ENCODE results near the gene ERGIC1. TPM values are rescaled to one million over a fixed set of nuclear protein-coding genes. Genes with fewer than 3 reads are reported as not detected.

ERGIC1 gene
- total and polyA plus RNA-seq, 2 of the 13 experiments (the other 11 are each of a cell fraction or from before 2014, with no cell fraction given): 78.5 to 184 TPM

DNA sequence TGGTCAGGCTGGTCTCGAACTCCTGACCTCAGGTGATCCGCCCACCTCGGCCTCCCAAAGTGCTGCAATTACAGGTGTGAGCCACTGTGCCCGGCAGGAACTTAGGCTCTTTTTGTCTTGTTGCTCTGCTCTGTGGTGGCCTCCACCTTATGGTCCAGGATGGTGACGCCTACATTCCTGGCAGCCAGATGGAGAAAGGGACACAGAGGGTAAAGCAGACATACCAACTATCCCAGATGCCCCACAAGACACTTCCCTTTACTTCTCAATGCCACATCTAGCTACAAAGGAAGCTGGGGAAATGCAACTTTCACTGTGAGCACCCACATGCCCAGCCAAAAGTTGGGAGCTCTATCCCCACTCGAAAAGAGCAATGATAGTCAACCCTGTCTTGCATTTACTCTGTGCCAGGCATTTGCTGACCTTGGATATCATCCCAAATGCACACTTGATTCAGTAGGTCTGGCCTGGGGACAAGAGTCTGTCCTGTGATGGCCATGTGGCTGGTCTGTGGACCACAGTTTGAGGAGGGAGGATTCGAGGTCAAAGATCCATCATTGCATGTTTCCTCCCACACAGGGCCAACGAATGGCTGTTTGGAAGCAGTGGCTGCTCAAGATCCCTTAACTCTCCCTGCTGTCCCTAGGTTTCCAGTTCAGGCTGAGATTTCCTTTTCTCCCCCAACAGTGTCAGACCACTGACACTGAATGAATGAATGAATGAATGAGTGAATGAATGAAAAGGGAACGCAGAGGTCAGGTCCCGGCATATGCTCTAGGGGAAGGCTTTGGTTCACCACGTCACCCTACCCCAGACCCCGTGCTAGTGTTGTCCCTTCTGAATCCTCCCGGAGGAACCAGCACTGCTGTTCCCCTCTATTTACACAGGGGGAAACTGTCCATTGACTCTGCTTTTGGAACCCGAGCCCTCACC is 1.4 kb upstream of the ERGIC1 start (continued):
- 0 out of 2 replicates have a peak, but pooled peaks have one; percentile 25 for TF ChIP-seq ZNF709 (CRISPR knock-in tag; IDR thresholded peaks at IDR 0.05)
- TF ChIP-seq, protein P1, sequence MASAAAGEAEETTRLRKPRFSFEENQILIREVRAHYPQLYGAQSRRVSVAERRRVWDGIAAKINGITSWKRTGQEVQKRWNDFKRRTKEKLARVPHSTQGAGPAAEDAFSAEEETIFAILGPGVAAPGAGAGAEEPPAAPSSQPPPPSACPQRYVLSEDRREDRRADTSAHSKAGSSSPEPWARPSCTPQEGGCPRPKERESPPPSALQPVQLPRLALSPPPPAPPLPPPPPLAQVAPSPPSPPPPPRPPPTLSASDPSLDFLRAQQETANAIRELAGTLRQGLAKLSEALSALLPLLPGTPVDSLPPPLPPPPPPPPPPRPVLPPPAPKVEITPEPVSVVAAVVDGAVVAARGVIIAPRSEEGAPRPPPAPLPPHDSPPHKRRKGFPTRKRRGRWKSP (CRISPR knock-in tag; IDR thresholded peaks at IDR 0.05): peak; percentile 37; the same call in 1 of the 2 replicates
- TF ChIP-seq KDM6A (CRISPR knock-in tag; IDR thresholded peaks at IDR 0.05; ENCODE audit: low read depth): 0 out of 2 replicates have a peak, but pooled peaks have one; percentile 19
- TF ChIP-seq, protein P2, sequence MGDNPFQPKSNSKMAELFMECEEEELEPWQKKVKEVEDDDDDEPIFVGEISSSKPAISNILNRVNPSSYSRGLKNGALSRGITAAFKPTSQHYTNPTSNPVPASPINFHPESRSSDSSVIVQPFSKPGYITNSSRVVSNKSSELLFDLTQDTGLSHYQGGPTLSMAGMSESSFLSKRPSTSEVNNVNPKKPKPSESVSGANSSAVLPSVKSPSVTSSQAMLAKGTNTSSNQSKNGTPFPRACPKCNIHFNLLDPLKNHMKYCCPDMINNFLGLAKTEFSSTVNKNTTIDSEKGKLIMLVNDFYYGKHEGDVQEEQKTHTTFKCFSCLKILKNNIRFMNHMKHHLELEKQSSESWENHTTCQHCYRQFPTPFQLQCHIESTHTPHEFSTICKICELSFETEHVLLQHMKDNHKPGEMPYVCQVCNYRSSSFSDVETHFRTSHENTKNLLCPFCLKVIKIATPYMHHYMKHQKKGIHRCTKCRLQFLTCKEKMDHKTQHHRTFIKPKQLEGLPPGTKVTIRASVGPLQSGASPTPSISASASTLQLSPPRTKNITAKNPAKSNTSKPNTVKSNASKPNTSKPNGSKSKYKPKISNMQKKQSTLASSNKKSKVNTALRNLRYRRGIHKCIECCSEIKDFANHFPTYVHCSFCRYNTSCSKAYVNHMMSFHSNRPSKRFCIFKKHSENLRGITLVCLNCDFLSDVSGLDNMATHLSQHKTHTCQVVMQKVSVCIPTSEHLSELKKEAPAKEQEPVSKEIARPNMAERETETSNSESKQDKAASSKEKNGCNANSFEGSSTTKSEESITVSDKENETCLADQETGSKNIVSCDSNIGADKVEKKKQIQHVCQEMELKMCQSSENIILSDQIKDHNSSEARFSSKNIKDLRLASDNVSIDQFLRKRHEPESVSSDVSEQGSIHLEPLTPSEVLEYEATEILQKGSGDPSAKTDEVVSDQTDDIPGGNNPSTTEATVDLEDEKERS (CRISPR knock-in tag; IDR thresholded peaks at IDR 0.05): peak; percentile 60; the same call in 1 of the 2 replicates
- no peak for TF ChIP-seq PAF1 (CRISPR knock-in tag; IDR thresholded peaks at IDR 0.05)
- 0 out of 2 replicates have a peak, but pooled peaks have one; percentile 29 for TF ChIP-seq ZNF747 (CRISPR knock-in tag; IDR thresholded peaks at IDR 0.05; ENCODE audit: borderline replicate concordance)
- peak; percentile 45; the same call in 1 of the 2 replicates for TF ChIP-seq KAT8 (CRISPR knock-in tag; IDR thresholded peaks at IDR 0.05)
- TF ChIP-seq, protein P3, sequence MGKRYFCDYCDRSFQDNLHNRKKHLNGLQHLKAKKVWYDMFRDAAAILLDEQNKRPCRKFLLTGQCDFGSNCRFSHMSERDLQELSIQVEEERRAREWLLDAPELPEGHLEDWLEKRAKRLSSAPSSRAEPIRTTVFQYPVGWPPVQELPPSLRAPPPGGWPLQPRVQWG (CRISPR knock-in tag; IDR thresholded peaks at IDR 0.05; ENCODE audit: borderline replicate concordance, low read depth): no peak
- peak; percentile 63; the same call in 1 of the 2 replicates for TF ChIP-seq ZBTB7A (CRISPR knock-in tag; IDR thresholded peaks at IDR 0.05)
- TF ChIP-seq SMAD3 (CRISPR knock-in tag; IDR thresholded peaks at IDR 0.05): 0 out of 2 replicates have a peak, but pooled peaks have one; percentile 39
- TF ChIP-seq, protein P4, sequence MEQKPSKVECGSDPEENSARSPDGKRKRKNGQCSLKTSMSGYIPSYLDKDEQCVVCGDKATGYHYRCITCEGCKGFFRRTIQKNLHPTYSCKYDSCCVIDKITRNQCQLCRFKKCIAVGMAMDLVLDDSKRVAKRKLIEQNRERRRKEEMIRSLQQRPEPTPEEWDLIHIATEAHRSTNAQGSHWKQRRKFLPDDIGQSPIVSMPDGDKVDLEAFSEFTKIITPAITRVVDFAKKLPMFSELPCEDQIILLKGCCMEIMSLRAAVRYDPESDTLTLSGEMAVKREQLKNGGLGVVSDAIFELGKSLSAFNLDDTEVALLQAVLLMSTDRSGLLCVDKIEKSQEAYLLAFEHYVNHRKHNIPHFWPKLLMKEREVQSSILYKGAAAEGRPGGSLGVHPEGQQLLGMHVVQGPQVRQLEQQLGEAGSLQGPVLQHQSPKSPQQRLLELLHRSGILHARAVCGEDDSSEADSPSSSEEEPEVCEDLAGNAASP (CRISPR knock-in tag; IDR thresholded peaks at IDR 0.05; ENCODE audit: borderline replicate concordance): peak; percentile 29; the same call in 1 of the 2 replicates
- no peak for TF ChIP-seq ZNF136 (CRISPR knock-in tag; IDR thresholded peaks at IDR 0.05; ENCODE audit: low read depth)
- peak; percentile 83 for TF ChIP-seq RXRB (CRISPR knock-in tag; IDR thresholded peaks at IDR 0.05; ENCODE audit: borderline replicate concordance)
- TF ChIP-seq, protein P5, sequence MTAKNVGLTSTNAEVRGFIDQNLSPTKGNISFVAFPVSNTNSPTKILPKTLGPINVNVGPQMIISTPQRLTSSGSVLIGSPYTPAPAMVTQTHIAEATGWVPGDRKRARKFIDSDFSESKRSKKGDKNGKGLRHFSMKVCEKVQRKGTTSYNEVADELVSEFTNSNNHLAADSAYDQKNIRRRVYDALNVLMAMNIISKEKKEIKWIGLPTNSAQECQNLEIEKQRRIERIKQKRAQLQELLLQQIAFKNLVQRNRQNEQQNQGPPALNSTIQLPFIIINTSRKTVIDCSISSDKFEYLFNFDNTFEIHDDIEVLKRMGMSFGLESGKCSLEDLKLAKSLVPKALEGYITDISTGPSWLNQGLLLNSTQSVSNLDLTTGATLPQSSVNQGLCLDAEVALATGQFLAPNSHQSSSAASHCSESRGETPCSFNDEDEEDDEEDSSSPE (CRISPR knock-in tag; IDR thresholded peaks at IDR 0.05): no peak
- TF ChIP-seq MBNL3 (CRISPR knock-in tag; conservative IDR thresholded peaks at IDR 0.05): no peak
- no peak for TF ChIP-seq SRF (IDR thresholded peaks at IDR 0.05; ENCODE audit: low read depth, low read length)
